ENCODE data around the gene MYOM1. TPM values are rescaled to one million over a fixed set of nuclear protein-coding genes. Genes with fewer than 3 reads are reported as not detected.
A peak's percentile ranks its signal among the peaks of the same experiment; 100 is the strongest.

The MYOM1 gene
- total and polyA plus RNA-seq, 2 donors from 2014 or later, result 2.1 to 6.8 TPM

- Histone ChIP-seq H3K36me3 (ENCODE audit: control insufficient read depth in 2 of 3, insufficient read depth in 3 of 3, low read length in 3 of 3) (peaks cover 11 to 55% (median 32%) of the 10 kb centered on the region in 3 donors), H3K27ac (ENCODE audit: low read depth in 2 of 2, low read length in 2 of 2) (peak overlapping the region in 1 of 2 donors; percentile 14), H3K9ac (ENCODE audit: low read length in 3 of 3) (no peak overlapping the region)
These were observed 35.9 kb upstream of the MYOM1 start for GRCh38 chr18:3255611-3256165.

GRCh38 chr18:3254725-3255124 is 35.0 kb upstream of the MYOM1 start:
- no peak for TF ChIP-seq CTCF (IDR thresholded peaks at IDR 0.05; ENCODE audit: borderline replicate concordance, extremely low read depth, insufficient read depth)
- H3K4me1 ChIP-seq (ENCODE audit: control insufficient read depth in 2 of 3, insufficient read depth in 2 of 3, low read depth in 1 of 3, low read length in 3 of 3), result peaks cover 0 to 10% (median 3%) of the 10 kb centered on the region in 3 donors
- peaks cover 11 to 55% (median 32%) of the 10 kb centered on the region in 3 donors for H3K36me3 ChIP-seq (ENCODE audit: control insufficient read depth in 2 of 3, insufficient read depth in 3 of 3, low read length in 3 of 3)
- no peak overlapping the region for H3K9ac ChIP-seq (ENCODE audit: low read length in 3 of 3)
- no peaks in the 10 kb centered on the region for H3K9me3 ChIP-seq (ENCODE audit: control insufficient read depth in 2 of 3, insufficient read depth in 1 of 3, low read length in 3 of 3)
- H3K27me3 ChIP-seq (ENCODE audit: control insufficient read depth, insufficient read depth, low read length), result no peaks in the 10 kb centered on the region
- DNase-seq, result no peak
- intact Hi-C loops (cut with DNase I), result no loop called here
- FAIRE-seq, result no peak
- H3K27ac ChIP-seq (ENCODE audit: low read depth in 2 of 2, low read length in 2 of 2), result no peak overlapping the region
- H3K4me3 ChIP-seq (ENCODE audit: low read length in 3 of 3), result no peak overlapping the region

More at GRCh38 chr18:3255611-3256165, 35.9 kb upstream of the MYOM1 start:
- intact Hi-C loops (cut with DNase I), result no loop called here
- Histone ChIP-seq H3K4me1 (ENCODE audit: control insufficient read depth in 2 of 3, insufficient read depth in 2 of 3, low read depth in 1 of 3, low read length in 3 of 3) (peaks cover 0 to 7% (median 3%) of the 10 kb centered on the region in 3 donors), H3K4me3 (ENCODE audit: low read length in 3 of 3) (no peak overlapping the region), H3K27me3 (ENCODE audit: control insufficient read depth, insufficient read depth, low read length) (no peaks in the 10 kb centered on the region), H3K9me3 (ENCODE audit: control insufficient read depth in 2 of 3, insufficient read depth in 1 of 3, low read length in 3 of 3) (no peaks in the 10 kb centered on the region)
- DNase-seq (no peak), FAIRE-seq (no peak)
- no peak for TF ChIP-seq CTCF (IDR thresholded peaks at IDR 0.05; ENCODE audit: borderline replicate concordance, extremely low read depth, insufficient read depth)

- no peak for FAIRE-seq
- intact Hi-C loops (cut with DNase I), result no loop called here
- H3K4me3 ChIP-seq (ENCODE audit: low read length in 3 of 3), result no peak overlapping the region
- H3K27ac ChIP-seq (ENCODE audit: low read depth in 2 of 2, low read length in 2 of 2), result no peak overlapping the region
- H3K9ac ChIP-seq (ENCODE audit: low read length in 3 of 3), result no peak overlapping the region
- H3K27me3 ChIP-seq (ENCODE audit: control insufficient read depth, insufficient read depth, low read length), result no peaks in the 10 kb centered on the region
- no peak for DNase-seq
- TF ChIP-seq CTCF (IDR thresholded peaks at IDR 0.05; ENCODE audit: borderline replicate concordance, extremely low read depth, insufficient read depth), result no peak
- H3K9me3 ChIP-seq (ENCODE audit: control insufficient read depth in 2 of 3, insufficient read depth in 1 of 3, low read length in 3 of 3), result no peaks in the 10 kb centered on the region
- peaks cover 4 to 48% (median 26%) of the 10 kb centered on the region in 3 donors for H3K36me3 ChIP-seq (ENCODE audit: control insufficient read depth in 2 of 3, insufficient read depth in 3 of 3, low read length in 3 of 3)
- peaks cover 2 to 10% (median 8%) of the 10 kb centered on the region in 3 donors for H3K4me1 ChIP-seq (ENCODE audit: control insufficient read depth in 2 of 3, insufficient read depth in 2 of 3, low read depth in 1 of 3, low read length in 3 of 3)
These were observed 33.1 kb upstream of the MYOM1 start for GRCh38 chr18:3252843-3253242.

- Histone ChIP-seq H3K27ac (ENCODE audit: low read depth in 2 of 2, low read length in 2 of 2) (peak overlapping the region in 1 of 2 donors; percentile 26), H3K9ac (ENCODE audit: low read length in 3 of 3) (no peak overlapping the region), H3K36me3 (ENCODE audit: control insufficient read depth in 2 of 3, insufficient read depth in 3 of 3, low read length in 3 of 3) (peaks cover 4 to 39% (median 26%) of the 10 kb centered on the region in 3 donors), H3K4me3 (ENCODE audit: low read length in 3 of 3) (no peak overlapping the region), H3K27me3 (ENCODE audit: control insufficient read depth, insufficient read depth, low read length) (no peaks in the 10 kb centered on the region), H3K4me1 (ENCODE audit: control insufficient read depth in 2 of 3, insufficient read depth in 2 of 3, low read depth in 1 of 3, low read length in 3 of 3) (peaks cover 2 to 10% (median 8%) of the 10 kb centered on the region in 3 donors), H3K9me3 (ENCODE audit: control insufficient read depth in 2 of 3, insufficient read depth in 1 of 3, low read length in 3 of 3) (no peaks in the 10 kb centered on the region)
- DNase-seq (no peak), FAIRE-seq (no peak)
- no peak for TF ChIP-seq CTCF (IDR thresholded peaks at IDR 0.05; ENCODE audit: borderline replicate concordance, extremely low read depth, insufficient read depth)
- intact Hi-C loops (cut with DNase I), result no loop called here
These were observed 32.2 kb upstream of the MYOM1 start for GRCh38 chr18:3251963-3252277.

All from kidney (tissue), 14 donors.